ENCODE measurements around the gene CLSTN3.

CLSTN3 gene

GRCh38 chr12:7130701-7131501 lies 730 bp downstream of the CLSTN3 start:
- Mint-ChIP-seq H3K9me3 (no peaks in the 10 kb centered on the region), H3K4me1 (peaks cover 49% of the 10 kb centered on the region), H3K27ac (no peak overlapping the region), H3K27me3 (ENCODE audit: low read depth, poor library complexity) (peaks cover 20% of the 10 kb centered on the region), H3K4me3 (peak overlapping the region; percentile 99), H3K36me3 (ENCODE audit: low read depth) (peaks cover 29% of the 10 kb centered on the region)
- DNase-seq, result peak; percentile 70
- no peak for TF ChIP-seq CTCF (IDR thresholded peaks at IDR 0.05)

- Mint-ChIP-seq H3K27me3 (ENCODE audit: low read depth, poor library complexity) (peaks cover 20% of the 10 kb centered on the region), H3K9me3 (no peaks in the 10 kb centered on the region), H3K4me1 (peaks cover 49% of the 10 kb centered on the region), H3K4me3 (peak overlapping the region; percentile 99), H3K36me3 (ENCODE audit: low read depth) (peaks cover 35% of the 10 kb centered on the region), H3K27ac (no peak overlapping the region)
- no peak for TF ChIP-seq CTCF (IDR thresholded peaks at IDR 0.05)
- no peak for DNase-seq
Measured at GRCh38 chr12:7131502-7131866, 1.3 kb downstream of the CLSTN3 start.

GRCh38 chr12:7134396-7135166 lies 4.4 kb downstream of the CLSTN3 start:
- H3K4me1 Mint-ChIP-seq, result peaks cover 29% of the 10 kb centered on the region
- H3K27ac Mint-ChIP-seq, result no peak overlapping the region
- no peak overlapping the region for H3K4me3 Mint-ChIP-seq
- DNase-seq, result no peak
- H3K27me3 Mint-ChIP-seq (ENCODE audit: low read depth, poor library complexity), result peaks cover 9% of the 10 kb centered on the region
- H3K9me3 Mint-ChIP-seq, result no peaks in the 10 kb centered on the region
- peaks cover 63% of the 10 kb centered on the region for H3K36me3 Mint-ChIP-seq (ENCODE audit: low read depth)
- no peak for TF ChIP-seq CTCF (IDR thresholded peaks at IDR 0.05)

GRCh38 chr12:7136071-7136470 lies 5.9 kb downstream of the CLSTN3 start:
- peaks cover 72% of the 10 kb centered on the region for H3K36me3 Mint-ChIP-seq (ENCODE audit: low read depth)
- no peak overlapping the region for H3K4me3 Mint-ChIP-seq

GRCh38 chr12:7136676-7137075 lies 6.5 kb downstream of the CLSTN3 start:
- no peak for DNase-seq
- Mint-ChIP-seq H3K4me1 (peaks cover 17% of the 10 kb centered on the region), H3K4me3 (no peak overlapping the region), H3K27me3 (ENCODE audit: low read depth, poor library complexity) (peaks cover 3% of the 10 kb centered on the region), H3K27ac (no peak overlapping the region), H3K9me3 (no peaks in the 10 kb centered on the region), H3K36me3 (ENCODE audit: low read depth) (peaks cover 78% of the 10 kb centered on the region)
- no peak for TF ChIP-seq CTCF (IDR thresholded peaks at IDR 0.05)

More at GRCh38 chr12:7136071-7136470, 5.9 kb downstream of the CLSTN3 start:
- no peak for TF ChIP-seq CTCF (IDR thresholded peaks at IDR 0.05)
- H3K4me1 Mint-ChIP-seq, result peaks cover 23% of the 10 kb centered on the region
- no peak for DNase-seq
- H3K27me3 Mint-ChIP-seq (ENCODE audit: low read depth, poor library complexity), result peaks cover 3% of the 10 kb centered on the region
- no peaks in the 10 kb centered on the region for H3K9me3 Mint-ChIP-seq
- no peak overlapping the region for H3K27ac Mint-ChIP-seq
